ENCODE results near the gene GAB1. TPM values are rescaled to one million over a fixed set of nuclear protein-coding genes. Genes with fewer than 3 reads are reported as not detected.

GAB1 gene
- total and polyA plus RNA-seq, 8 donors = 43.5 to 109 (median 90.7) TPM

DNA sequence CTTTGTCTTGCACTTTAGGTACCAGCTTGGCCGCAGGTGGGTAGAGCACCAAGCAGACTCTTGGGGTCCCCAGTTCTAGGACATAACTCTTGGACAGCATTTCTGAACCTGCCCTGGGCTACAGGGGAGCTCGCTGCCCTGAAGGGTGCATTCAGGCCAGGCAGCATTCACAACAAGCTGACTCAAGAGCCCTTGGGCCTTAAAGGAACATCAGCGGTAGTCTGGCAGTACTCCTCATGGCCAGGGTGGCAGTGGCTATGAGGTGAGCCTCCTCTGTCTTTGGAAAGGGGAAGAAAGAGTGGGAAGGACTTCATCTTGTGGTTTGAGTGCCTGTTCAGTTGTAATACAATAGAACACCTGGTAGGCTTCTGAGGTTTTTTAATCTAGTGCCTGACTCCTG lies 152.0 kb downstream of the GAB1 start:
- Histone ChIP-seq H3K27ac (no peak overlapping the region), H3K36me3 (no peaks in the 10 kb centered on the region), H3K4me3 (no peak overlapping the region), H3K9me3 (peaks cover 0 to 4% of the 10 kb centered on the region in 2 donors), H3K4me1 (no peaks in the 10 kb centered on the region), H3K27me3 (no peaks in the 10 kb centered on the region)
- DNase-seq (no peak), ATAC-seq (peak; percentile 80)
- intact Hi-C loops (cut with DNase I) = no loop called here
- TF ChIP-seq, protein P1, sequence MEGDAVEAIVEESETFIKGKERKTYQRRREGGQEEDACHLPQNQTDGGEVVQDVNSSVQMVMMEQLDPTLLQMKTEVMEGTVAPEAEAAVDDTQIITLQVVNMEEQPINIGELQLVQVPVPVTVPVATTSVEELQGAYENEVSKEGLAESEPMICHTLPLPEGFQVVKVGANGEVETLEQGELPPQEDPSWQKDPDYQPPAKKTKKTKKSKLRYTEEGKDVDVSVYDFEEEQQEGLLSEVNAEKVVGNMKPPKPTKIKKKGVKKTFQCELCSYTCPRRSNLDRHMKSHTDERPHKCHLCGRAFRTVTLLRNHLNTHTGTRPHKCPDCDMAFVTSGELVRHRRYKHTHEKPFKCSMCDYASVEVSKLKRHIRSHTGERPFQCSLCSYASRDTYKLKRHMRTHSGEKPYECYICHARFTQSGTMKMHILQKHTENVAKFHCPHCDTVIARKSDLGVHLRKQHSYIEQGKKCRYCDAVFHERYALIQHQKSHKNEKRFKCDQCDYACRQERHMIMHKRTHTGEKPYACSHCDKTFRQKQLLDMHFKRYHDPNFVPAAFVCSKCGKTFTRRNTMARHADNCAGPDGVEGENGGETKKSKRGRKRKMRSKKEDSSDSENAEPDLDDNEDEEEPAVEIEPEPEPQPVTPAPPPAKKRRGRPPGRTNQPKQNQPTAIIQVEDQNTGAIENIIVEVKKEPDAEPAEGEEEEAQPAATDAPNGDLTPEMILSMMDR (IDR thresholded peaks at IDR 0.05) = no peak

DNA sequence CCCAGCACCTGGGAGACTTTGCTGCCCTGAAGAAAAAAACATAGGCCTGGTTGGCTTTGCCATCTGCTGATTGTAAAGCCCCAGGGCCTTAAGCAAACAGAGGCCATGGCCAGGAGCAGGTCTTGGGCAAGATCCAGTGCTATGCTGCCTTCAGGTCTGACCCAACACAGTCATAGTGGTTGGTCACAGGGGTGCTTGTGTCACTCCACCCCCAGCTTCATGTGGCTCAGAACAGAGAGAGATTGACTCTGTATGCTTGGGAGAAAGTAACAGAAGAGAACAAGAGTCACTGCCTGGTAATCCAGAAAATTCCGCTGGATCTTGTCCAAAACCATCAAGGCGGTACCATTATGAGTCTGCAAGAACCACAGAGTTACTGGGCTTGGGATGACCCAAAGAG lies 152.4 kb downstream of the GAB1 start:
- peaks cover 0 to 4% of the 10 kb centered on the region in 2 donors for H3K9me3 ChIP-seq
- TF ChIP-seq, protein P1 (IDR thresholded peaks at IDR 0.05) = no peak
- no peak overlapping the region for H3K27ac ChIP-seq
- ATAC-seq = no peak
- H3K27me3 ChIP-seq = no peaks in the 10 kb centered on the region
- intact Hi-C loops (cut with DNase I) = no loop called here
- H3K4me1 ChIP-seq = no peaks in the 10 kb centered on the region
- no peaks in the 10 kb centered on the region for H3K36me3 ChIP-seq
- no peak for DNase-seq
- H3K4me3 ChIP-seq = no peak overlapping the region

DNA sequence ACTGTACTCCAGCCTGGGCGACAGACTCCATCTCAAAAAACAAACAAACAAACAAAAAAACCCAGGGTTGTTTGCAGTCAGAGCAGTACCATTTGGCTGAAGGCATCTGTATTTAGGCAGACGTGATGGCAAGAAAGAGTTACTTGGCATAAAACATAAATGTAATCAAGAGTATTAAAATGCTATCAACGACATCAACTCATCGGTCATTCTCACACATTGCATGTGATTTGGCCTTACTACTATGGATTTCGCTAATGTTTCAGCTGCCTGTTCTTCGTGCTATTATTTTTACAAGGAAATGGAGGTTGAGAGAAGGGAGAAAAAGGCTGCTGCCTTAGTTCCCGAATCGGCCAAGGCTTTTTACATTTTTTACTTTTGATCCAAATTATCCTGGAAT lies 161.3 kb downstream of the GAB1 start:
- H3K4me1 ChIP-seq = no peaks in the 10 kb centered on the region
- no peaks in the 10 kb centered on the region for H3K27me3 ChIP-seq
- no peak overlapping the region for H3K27ac ChIP-seq
- H3K9me3 ChIP-seq = peaks cover 0 to 4% of the 10 kb centered on the region in 2 donors
- TF ChIP-seq, protein P1 (IDR thresholded peaks at IDR 0.05) = no peak
- DNase-seq (peak in 2 of 4 donors; percentile 79), ATAC-seq (no peak)
- intact Hi-C loops (cut with DNase I) = no loop called here
- H3K36me3 ChIP-seq = no peaks in the 10 kb centered on the region
- no peak overlapping the region for H3K4me3 ChIP-seq

DNA sequence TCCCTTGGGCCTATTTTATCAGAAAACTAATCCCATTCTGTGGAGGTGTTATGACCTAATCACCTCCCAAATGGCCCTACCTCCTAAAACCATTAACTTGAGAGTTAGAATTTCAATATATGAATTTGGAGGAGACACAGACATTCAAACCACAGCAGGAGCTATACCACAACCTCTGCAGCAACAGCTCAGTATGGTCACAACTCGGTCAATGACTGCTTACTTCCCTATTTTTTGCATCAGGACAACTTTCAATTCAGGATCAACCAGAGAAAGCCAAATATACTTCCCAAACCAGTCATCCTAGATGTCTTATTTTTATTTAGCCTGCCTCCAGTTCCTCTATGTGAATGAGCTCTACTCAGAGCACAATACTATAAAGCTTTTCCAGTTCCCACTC lies 165.6 kb downstream of the GAB1 start:
- no peaks in the 10 kb centered on the region for H3K27me3 ChIP-seq
- no peaks in the 10 kb centered on the region for H3K9me3 ChIP-seq
- no peak for DNase-seq
- no peak overlapping the region for H3K4me3 ChIP-seq
- H3K4me1 ChIP-seq = no peaks in the 10 kb centered on the region
- H3K36me3 ChIP-seq = no peaks in the 10 kb centered on the region
- H3K27ac ChIP-seq = no peak overlapping the region
- TF ChIP-seq, protein P1 (IDR thresholded peaks at IDR 0.05) = no peak
- no peak for ATAC-seq
- intact Hi-C loops (cut with DNase I) = no loop called here

DNA sequence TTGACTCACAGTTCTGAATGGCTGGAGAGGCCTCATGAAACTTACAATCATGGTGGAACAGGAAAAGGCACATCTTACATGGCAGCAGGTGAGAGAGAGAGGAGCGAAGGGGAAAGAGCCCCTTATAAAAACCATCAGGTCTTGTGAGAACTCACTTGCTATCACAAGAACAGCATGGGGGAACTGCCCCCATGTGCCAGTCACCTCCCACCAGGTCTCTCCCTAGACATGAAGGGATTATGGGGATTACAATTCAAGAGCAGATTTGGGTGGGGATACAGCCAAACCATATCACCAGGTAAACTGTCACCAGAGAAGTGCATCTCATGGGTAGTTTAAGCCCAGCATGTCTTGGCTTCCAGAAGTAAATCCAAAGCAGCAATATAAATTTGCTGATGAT lies 169.4 kb downstream of the GAB1 start:
- intact Hi-C loops (cut with DNase I) = no loop called here
- Histone ChIP-seq H3K36me3 (no peaks in the 10 kb centered on the region), H3K27me3 (no peaks in the 10 kb centered on the region), H3K9me3 (no peaks in the 10 kb centered on the region), H3K4me1 (no peaks in the 10 kb centered on the region), H3K27ac (no peak overlapping the region), H3K4me3 (no peak overlapping the region)
- TF ChIP-seq, protein P1 (IDR thresholded peaks at IDR 0.05) = no peak
- ATAC-seq (no peak), DNase-seq (no peak)
